Neutrophil (primary cell): ENCODE data around the gene STXBP2.

ENCODE experiments used
- H3K27ac ChIP-seq: fragments of 200-600 bp; sonication (generic); 2 replicates; pipeline ENCODE4 v1.5.1; 2016; ENCODE audit warnings: mild to moderate bottlenecking, moderate library complexity
- H3K27me3 ChIP-seq: fragments of 200-600 bp; sonication (generic); 2 replicates; pipeline ENCODE4 v1.6.0; 2016; ENCODE audit warnings: mild to moderate bottlenecking
- H3K36me3 ChIP-seq: fragments of 200-600 bp; sonication (generic); 2 replicates; pipeline ENCODE4 v1.5.1; 2017
- H3K4me1 ChIP-seq, 2 experiments: fragments of 200-600 bp in 1 of 2; sonication (generic) in 1 of 2; 1 replicate in 1 of 2; 2 replicates in 1 of 2; pipeline versions ENCODE4 v1.5.1 to v1.6.1; 2013 to 2016; ENCODE audit warnings: low read depth in 1 of 2, low read length in 1 of 2, mild to moderate bottlenecking in 1 of 2, moderate library complexity in 1 of 2; ENCODE audit not compliant: control insufficient read depth in 1 of 2, insufficient read depth in 1 of 2
- H3K4me3 ChIP-seq, 2 experiments: fragments of 200-600 bp in 1 of 2; sonication (generic) in 1 of 2; 1 replicate in 1 of 2; 2 replicates in 1 of 2; pipeline ENCODE4 v1.5.1; 2013 to 2016; ENCODE audit warnings: low read depth in 1 of 2, low read length in 1 of 2, mild to moderate bottlenecking in 1 of 2, moderate library complexity in 1 of 2
- H3K9me3 ChIP-seq: fragments of 200-600 bp; sonication (generic); 2 replicates; pipeline ENCODE4 v1.5.1; 2016
- TF ChIP-seq, protein P1 (sequence below): fragments of 200-600 bp; sonication (generic); IDR thresholded peaks from 2 replicates; pipeline ENCODE4 v1.5.1; 2016; ENCODE audit warnings: antibody characterized with exemption

STXBP2 gene

DNA sequence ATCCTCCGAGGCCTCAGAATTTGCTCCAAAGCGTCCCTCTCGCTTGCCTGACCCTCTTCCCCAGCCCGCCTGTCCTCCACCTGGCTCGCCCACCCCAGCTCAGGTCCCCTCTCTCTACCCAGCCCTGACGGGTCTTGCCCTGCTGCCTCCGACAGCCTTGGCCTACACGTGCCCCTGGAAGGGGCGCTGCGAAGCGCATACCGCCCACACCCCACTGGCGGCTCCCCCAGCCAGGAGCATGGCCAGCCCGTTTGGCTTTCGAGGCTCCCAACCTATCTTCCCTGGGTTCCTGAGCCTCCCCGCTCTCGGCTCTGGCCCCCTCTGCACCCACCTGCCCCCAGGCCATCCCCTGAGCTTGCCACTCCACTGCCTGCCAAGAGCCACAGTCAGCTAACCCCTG, 12.1 kb upstream of the STXBP2 start:
- H3K36me3 ChIP-seq = peaks cover 79% of the 10 kb centered on the region
- no peak overlapping the region for H3K27ac ChIP-seq
- TF ChIP-seq, protein P1, sequence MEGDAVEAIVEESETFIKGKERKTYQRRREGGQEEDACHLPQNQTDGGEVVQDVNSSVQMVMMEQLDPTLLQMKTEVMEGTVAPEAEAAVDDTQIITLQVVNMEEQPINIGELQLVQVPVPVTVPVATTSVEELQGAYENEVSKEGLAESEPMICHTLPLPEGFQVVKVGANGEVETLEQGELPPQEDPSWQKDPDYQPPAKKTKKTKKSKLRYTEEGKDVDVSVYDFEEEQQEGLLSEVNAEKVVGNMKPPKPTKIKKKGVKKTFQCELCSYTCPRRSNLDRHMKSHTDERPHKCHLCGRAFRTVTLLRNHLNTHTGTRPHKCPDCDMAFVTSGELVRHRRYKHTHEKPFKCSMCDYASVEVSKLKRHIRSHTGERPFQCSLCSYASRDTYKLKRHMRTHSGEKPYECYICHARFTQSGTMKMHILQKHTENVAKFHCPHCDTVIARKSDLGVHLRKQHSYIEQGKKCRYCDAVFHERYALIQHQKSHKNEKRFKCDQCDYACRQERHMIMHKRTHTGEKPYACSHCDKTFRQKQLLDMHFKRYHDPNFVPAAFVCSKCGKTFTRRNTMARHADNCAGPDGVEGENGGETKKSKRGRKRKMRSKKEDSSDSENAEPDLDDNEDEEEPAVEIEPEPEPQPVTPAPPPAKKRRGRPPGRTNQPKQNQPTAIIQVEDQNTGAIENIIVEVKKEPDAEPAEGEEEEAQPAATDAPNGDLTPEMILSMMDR = no peak
- H3K4me1 ChIP-seq = peaks cover 11 to 15% of the 10 kb centered on the region in 2 experiments
- H3K4me3 ChIP-seq = no peak overlapping the region
- H3K9me3 ChIP-seq = no peaks in the 10 kb centered on the region
- H3K27me3 ChIP-seq = no peaks in the 10 kb centered on the region

DNA sequence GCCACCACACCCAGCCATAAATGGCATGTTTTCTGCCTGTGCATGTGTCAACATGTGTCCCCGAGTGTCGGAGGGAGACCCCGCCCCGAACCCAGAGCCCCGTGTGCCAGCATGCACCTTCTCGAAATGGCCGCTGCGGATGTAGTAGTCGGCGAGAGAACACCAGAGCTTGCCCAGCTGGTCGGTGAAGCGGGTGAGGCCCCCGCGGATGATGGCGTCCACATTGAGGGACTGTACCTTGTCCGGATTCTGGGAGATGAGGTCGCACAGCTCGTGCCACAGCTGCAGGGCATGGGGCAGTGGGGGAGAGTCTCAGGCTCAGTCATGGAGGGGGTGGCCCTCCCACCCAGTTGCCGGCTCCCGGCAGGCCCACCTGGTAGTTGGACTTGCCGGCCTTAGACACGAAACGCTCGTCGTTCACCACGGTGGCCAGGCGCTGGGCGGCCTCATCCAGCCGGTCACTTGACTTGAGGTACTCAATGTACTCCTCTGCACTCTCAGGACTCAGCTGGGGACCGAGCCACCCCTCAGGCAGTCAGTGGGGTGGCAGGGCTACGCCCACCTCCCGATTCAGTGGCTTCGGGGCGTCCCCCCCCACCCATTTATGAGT, 11.0 kb upstream of the STXBP2 start:
- Histone ChIP-seq H3K9me3 (no peaks in the 10 kb centered on the region), H3K36me3 (peaks cover 69% of the 10 kb centered on the region), H3K4me1 (peaks cover 21 to 25% of the 10 kb centered on the region in 2 experiments), H3K27ac (no peak overlapping the region), H3K4me3 (no peak overlapping the region), H3K27me3 (no peaks in the 10 kb centered on the region)
- TF ChIP-seq, protein P1 = no peak

DNA sequence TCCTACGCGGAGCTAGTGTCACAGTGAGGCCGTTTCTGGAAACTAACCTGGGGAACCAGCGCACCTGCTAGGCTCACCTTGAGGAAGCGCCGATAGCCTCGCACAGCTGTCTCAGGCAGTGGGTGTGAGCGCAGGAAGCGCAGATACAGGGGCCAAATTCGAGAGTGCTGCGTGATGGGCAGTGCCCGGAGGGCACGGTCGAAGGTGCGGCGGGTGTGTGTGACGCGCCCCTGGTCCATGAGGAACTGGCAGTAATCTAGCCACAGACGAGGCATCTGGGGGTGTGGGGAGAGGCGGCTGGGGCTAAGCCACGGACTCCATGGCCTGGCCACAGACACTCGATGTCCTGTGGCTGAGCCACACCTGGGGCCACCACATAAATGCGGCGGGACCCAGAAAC, 9.7 kb upstream of the STXBP2 start:
- Histone ChIP-seq H3K27me3 (no peaks in the 10 kb centered on the region), H3K27ac (no peak overlapping the region), H3K4me3 (no peak overlapping the region), H3K36me3 (peaks cover 62% of the 10 kb centered on the region), H3K4me1 (peaks cover 24 to 27% of the 10 kb centered on the region in 2 experiments), H3K9me3 (no peaks in the 10 kb centered on the region)
- TF ChIP-seq, protein P1 = no peak

GRCh38 chr19:7628589-7629311, 8.2 kb upstream of the STXBP2 start:
- TF ChIP-seq, protein P1 = no peak
- Histone ChIP-seq H3K27me3 (no peaks in the 10 kb centered on the region), H3K9me3 (no peaks in the 10 kb centered on the region), H3K36me3 (peaks cover 54% of the 10 kb centered on the region), H3K4me1 (peaks cover 24 to 27% of the 10 kb centered on the region in 2 experiments), H3K4me3 (peak overlapping the region; percentile 88 to 97), H3K27ac (peak overlapping the region; percentile 91)

- Histone ChIP-seq H3K36me3 (peaks cover 46% of the 10 kb centered on the region), H3K4me1 (peaks cover 24 to 27% of the 10 kb centered on the region in 2 experiments), H3K4me3 (peak within 1 kb of the TSS; percentile 88 to 97), H3K9me3 (no peaks in the 10 kb centered on the region), H3K27me3 (no peaks in the 10 kb centered on the region), H3K27ac (peak within 1 kb of the TSS; percentile 91)
- TF ChIP-seq, protein P1 = peak; percentile 49
Observed at GRCh38 chr19:7629347-7630054, 7.4 kb upstream of the STXBP2 start, which contains the start of the genes PET100 and XAB2. TSS of gene PET100 (plus strand) at chr19:7629793. CDS start at chr19:7629834, 41 bp downstream. TSS of gene XAB2 (minus strand) at chr19:7629545. CDS start at chr19:7629527, 18 bp downstream.
